HL-60 (cell line): ENCODE data around the gene SCAP.

ENCODE experiments used
- CTCF ChIP-seq: IDR thresholded peaks from one replicate; pipeline ENCODE4 v1.5.1; 2011; ENCODE audit warnings: low read length, control low read depth, inconsistent platforms; ENCODE audit not compliant: insufficient read depth
- POLR2AphosphoS5 ChIP-seq: IDR thresholded peaks from 2 replicates; pipeline ENCODE4 v1.6.1; 2012; ENCODE audit warnings: low read depth
- REST ChIP-seq: IDR thresholded peaks from 2 replicates; pipeline ENCODE4 v1.6.1; 2012; ENCODE audit warnings: low read depth; ENCODE audit not compliant: insufficient replicate concordance

GRCh38 chr3:47407237-47407636 is 68.5 kb downstream of the SCAP start:
- TF ChIP-seq CTCF (no peak), POLR2AphosphoS5 (no peak), REST (no peak)
